Measurements from ENCODE around the gene PVALEF.

DNA sequence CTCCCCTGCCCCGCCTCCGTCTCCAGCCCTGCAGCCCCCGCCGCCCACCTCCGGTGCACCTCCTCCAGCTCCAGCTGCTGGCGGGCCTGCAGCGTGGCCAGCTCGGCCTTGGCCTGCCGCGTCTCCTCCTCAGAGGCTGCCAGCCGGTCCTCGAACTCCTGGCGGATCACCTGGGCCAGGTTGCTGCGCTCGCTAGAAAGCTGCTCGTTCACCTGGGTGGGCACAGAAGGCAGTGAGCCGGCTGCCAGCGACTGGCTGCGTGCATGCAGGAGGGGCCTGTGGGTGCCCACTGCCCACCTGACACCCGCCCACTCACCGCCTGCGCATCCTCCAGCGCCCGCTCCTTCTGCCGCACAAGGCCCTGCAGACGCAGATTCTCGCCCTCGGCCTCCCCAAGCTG is 25.3 kb downstream of the PVALEF start:
- no peak for TF ChIP-seq CTCF (IDR thresholded peaks at IDR 0.05)
- no peak for TF ChIP-seq POLR2AphosphoS5 (IDR thresholded peaks at IDR 0.05)
- no peak for TF ChIP-seq POLR2A (IDR thresholded peaks at IDR 0.05)

Data from prostate gland (tissue), 2 donors.